ENCODE measurements around the gene OSBPL5. TPM values are rescaled to one million over a fixed set of nuclear protein-coding genes. Genes with fewer than 3 reads are reported as not detected.

The OSBPL5 gene
- total and polyA plus RNA-seq, 8 donors, result 8.6 to 127 (median 25.2) TPM

DNA sequence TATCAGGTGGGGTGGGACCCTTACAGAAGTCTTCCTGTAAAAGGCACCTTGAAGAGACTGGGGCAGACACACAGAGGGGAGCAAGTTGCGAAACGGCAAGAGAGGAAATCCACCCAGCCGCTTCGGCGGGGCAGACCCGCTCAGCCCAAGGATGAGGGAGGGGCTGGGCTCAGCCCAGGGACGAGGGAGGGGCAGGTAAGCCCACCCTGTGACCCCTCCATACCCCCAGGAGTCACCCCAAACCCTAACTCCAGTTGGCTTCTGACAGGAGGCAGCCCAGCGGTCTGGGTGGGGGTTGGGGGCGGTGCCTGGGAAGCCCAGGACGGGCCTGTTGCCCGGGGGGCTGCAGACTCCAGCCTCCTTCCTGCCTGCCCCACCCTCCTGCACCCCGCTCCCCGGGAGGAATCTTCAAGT, 965 bp downstream of the OSBPL5 start:
- Histone ChIP-seq H3K36me3 (no peaks in the 10 kb centered on the region), H3K4me3 (peak overlapping the region; percentile 72 to 96 (median 88)), H3K27ac (peak overlapping the region; percentile 39 to 93 (median 82)), H3K9me3 (no peaks in the 10 kb centered on the region), H3K4me1 (peaks cover 51 to 72% (median 61%) of the 10 kb centered on the region in 4 donors), H3K27me3 (peaks cover 0 to 9% (median 3%) of the 10 kb centered on the region in 3 donors)
- no peak for DNase-seq
- WGBS, 5 donors, result 6 to 36% (median 14%) methylated on average over 7 to 13 of the region's 13 CpGs
- TF ChIP-seq EP300 (IDR thresholded peaks at IDR 0.05), result no peak
- TF ChIP-seq POLR2AphosphoS5 (IDR thresholded peaks at IDR 0.05), result no peak
- TF ChIP-seq CTCF (IDR thresholded peaks at IDR 0.05), result no peak
- TF ChIP-seq POLR2A (IDR thresholded peaks at IDR 0.05), result no peak
- intact Hi-C loops (cut with DNase I; ENCODE audit: low total_unique reads), result no loop called here

- 44 to 65% (median 51%) methylated on average over 8 to 15 of the region's 15 CpGs for WGBS, 5 donors
- Histone ChIP-seq H3K36me3 (no peaks in the 10 kb centered on the region), H3K4me1 (peaks cover 47 to 75% (median 63%) of the 10 kb centered on the region in 4 donors), H3K27ac (peak overlapping the region in 4 of 5 donors; percentile 66 to 93 (median 86)), H3K27me3 (peaks cover 0 to 4% (median 0%) of the 10 kb centered on the region in 3 donors), H3K9me3 (no peaks in the 10 kb centered on the region), H3K4me3 (peak overlapping the region; percentile 72 to 96 (median 88))
- TF ChIP-seq POLR2A (IDR thresholded peaks at IDR 0.05) (no peak), CTCF (IDR thresholded peaks at IDR 0.05) (no peak), EP300 (IDR thresholded peaks at IDR 0.05) (no peak), POLR2AphosphoS5 (IDR thresholded peaks at IDR 0.05) (no peak)
- DNase-seq, result no peak
- intact Hi-C loops (cut with DNase I; ENCODE audit: low total_unique reads), result no loop called here
These were observed 1.7 kb downstream of the OSBPL5 start for GRCh38 chr11:3163241-3163981.

- peaks cover 0 to 4% (median 0%) of the 10 kb centered on the region in 3 donors for H3K27me3 ChIP-seq
- TF ChIP-seq EP300 (IDR thresholded peaks at IDR 0.05), result no peak
- no peak for TF ChIP-seq CTCF (IDR thresholded peaks at IDR 0.05)
- TF ChIP-seq POLR2AphosphoS5 (IDR thresholded peaks at IDR 0.05), result no peak
- TF ChIP-seq POLR2A (IDR thresholded peaks at IDR 0.05), result no peak
- peaks cover 47 to 83% (median 67%) of the 10 kb centered on the region in 4 donors for H3K4me1 ChIP-seq
- intact Hi-C loops (cut with DNase I; ENCODE audit: low total_unique reads), result no loop called here
- H3K4me3 ChIP-seq, result peak overlapping the region in 2 of 4 donors; percentile 72 to 89
- H3K9me3 ChIP-seq, result no peaks in the 10 kb centered on the region
- WGBS, 5 donors, result 71 to 89% (median 77%) methylated on average over 20 to 21 of the region's 21 CpGs
- peak overlapping the region in 4 of 5 donors; percentile 82 to 93 (median 86) for H3K27ac ChIP-seq
- no peak for DNase-seq
- H3K36me3 ChIP-seq, result no peaks in the 10 kb centered on the region
These were observed 2.5 kb downstream of the OSBPL5 start for GRCh38 chr11:3162410-3163240.

DNA sequence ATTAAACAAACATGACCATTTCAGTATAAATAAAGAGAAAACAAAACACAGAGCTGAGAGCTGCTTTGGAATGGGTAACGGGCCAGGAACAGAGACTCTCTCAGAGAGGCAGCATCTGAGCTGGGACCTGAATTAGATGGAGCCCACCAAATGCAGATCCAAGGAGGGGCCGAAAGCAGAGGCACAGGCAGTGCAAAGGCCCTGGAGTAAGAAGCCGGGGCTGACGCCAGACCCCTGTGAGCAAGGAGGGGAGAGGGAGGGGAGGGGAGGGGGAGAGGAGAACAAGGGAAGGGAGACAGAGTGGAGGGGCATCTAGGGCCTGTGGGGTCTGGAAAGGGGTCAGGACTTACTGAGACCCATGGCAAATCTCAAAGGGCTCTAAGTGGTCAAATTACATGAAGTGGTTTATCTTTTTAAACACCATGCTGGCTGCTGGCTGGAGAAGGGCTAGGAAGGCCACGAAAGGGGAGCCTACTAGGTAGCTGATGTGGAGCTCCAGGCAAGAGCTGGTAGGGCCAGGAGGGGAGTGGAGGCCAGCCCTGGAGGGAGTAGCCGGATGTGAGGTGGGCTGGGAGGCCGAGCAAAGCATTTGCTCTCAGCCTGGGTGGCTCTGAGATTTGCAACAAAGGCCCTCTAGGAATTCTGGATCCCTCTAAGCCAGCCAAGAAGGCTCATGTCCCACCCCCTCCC, 3.2 kb downstream of the OSBPL5 start:
- Histone ChIP-seq H3K9me3 (no peaks in the 10 kb centered on the region), H3K36me3 (no peaks in the 10 kb centered on the region), H3K4me3 (no peak overlapping the region), H3K27me3 (peaks cover 0 to 4% (median 0%) of the 10 kb centered on the region in 3 donors), H3K4me1 (peaks cover 49 to 90% (median 71%) of the 10 kb centered on the region in 4 donors), H3K27ac (peak overlapping the region in 4 of 5 donors; percentile 82 to 93 (median 86))
- DNase-seq, result no peak
- 74 to 88% (median 84%) methylated on average over 6 to 7 of the region's 7 CpGs for WGBS, 5 donors
- intact Hi-C loops (cut with DNase I; ENCODE audit: low total_unique reads), result no loop called here
- TF ChIP-seq POLR2A (IDR thresholded peaks at IDR 0.05) (no peak), CTCF (IDR thresholded peaks at IDR 0.05) (no peak), EP300 (IDR thresholded peaks at IDR 0.05) (no peak), POLR2AphosphoS5 (IDR thresholded peaks at IDR 0.05) (no peak)

All from stomach (tissue), 9 donors.